ENCODE results near the gene SDHA.
A peak's percentile ranks its signal among the peaks of the same experiment; 100 is the strongest.
"Not testable (repeated sequence)": the region's sequence is repeated elsewhere in the genome, so short reads cannot be mapped to it uniquely, and the experiment has no call there.

Gene SDHA

DNA sequence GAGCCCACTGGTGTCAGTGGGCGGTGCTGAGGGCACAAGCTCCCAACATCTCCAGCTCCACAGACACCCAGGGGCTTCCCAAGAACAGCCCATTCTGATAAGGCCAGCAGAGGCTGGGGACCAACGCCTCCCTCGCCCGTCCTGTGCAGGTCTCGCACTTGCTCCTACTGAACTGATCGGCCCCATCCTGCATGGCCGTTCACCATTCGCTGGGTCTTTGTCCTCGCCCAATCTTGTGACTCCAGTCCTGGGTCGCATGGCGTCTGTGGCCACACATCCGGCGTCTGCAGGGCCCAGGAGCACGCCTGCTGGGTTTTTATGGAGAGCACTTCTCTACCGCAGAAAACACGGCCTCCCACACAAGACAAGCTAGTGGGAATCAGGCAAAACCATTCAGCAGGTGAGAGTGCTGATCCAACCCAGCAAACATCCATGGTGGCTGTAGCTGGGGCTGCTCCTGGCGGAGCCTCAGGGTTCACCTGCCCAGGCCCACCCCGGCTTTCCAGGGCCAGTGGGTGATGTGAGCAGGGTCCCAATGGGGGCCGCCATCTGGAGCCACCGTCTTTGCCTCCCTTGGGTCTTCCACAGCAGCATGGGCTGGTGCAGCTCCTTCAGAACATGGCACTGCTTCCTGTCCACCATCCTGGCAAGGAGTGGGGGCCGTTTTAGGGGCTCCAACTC is 19.5 kb upstream of the SDHA start:
- DNase-seq = no peak

DNA sequence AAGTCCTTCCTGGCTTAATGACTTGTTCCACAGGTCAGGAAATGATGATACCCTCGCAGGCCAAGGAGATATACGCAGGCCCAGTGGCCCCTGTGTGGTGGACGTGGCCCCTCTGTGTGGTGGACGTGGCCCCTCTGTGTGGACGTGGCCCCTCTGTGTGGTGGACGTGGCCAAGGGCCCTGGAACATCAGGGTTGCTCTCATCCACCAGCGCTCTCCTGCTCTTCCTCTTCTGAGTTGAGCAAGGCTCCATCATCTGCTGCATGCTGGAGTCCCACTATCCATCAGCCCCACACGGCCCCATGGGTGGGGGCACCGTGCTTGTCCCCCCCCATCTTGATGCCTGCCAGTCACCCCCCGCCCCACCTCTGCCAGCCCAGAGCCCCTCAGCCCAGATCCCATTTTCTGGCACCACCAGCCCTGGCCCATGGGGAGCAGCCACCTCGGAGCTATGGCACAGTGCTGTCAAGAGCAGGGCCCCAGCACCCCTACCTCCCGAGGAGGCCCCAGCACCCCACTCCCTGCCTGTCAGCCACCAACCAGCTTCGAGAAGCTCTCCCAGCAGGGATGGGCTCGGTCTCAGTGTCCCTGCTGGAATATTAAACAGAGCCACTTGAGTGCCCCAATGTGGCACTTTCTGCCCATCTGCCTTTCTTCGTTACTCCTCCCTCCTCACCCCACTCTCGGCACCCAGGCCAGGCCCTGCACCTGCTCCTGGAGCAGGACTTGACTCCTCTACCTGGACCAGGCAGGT is 18.7 kb upstream of the SDHA start:
- no peak for DNase-seq

DNA sequence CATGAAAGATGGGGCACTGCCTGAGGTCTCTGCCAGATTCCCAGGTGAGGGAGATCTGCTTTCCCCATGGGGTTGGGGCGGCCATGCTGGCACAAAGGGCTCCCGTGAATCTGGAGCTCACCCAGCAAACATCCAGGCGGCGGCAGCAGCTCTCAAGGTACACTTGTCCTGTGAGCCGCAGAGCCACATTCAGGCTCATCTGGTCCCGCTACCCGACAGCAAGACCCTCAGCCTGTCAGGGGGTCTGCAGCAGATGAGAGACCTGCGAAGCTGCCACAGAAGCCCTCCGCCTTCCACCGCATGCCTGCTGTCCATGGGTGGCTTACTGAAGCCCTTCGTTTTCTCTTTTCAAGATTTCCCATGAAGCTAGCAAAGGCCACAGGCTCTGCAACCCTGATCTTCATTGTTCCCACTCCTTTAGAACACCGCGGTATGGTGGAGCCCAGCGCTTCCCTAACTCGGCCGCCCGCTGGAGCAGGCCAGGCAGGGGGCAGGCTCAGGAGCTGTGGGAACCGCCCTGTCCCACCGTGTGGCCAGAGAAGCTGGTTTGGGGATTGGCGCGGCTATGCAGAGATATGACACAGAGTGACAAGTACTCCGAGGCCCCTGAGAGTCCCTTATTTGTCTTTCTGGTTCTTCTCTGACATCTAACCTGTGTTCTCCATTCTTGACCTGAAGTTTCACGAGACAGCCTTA is 18.0 kb upstream of the SDHA start:
- no peak for DNase-seq

DNA sequence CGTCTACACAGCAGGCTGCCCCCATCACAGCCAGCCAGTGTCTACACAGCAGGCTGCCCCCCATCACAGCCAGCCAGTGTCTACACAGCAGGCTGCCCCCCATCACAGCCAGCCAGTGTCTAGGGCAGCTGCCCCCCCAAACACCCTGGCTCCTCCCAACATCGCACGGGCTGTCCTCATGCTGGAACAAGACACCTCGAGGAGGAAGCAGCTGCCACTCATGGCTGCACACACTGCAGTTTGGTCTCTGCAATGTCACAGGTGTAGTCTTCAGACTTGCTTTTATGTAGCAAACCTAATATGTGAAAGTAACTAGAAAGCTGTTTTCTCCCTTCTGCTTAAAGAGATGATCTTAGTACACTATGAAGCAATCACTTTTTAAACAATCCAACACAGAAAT is 17.1 kb upstream of the SDHA start:
- no peak for DNase-seq

DNA sequence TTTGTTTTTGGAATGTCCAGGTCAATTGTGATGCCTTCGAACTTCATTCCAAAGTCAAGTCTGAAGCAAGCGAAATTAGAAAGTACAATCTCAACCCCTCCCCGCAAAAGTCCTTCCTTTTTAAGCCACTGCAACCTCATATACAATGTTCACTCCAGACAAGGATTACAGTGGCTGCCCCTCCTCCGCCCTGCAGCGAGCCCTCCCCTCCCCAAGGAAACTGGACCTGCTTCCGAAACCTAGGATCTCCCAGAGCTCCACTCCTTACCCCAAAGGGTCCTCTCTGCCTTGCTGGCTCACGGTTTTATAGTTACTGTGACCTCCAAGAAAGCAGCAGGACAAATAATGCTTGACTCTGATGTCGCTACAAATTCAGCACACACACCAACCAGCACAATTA is 16.4 kb upstream of the SDHA start:
- DNase-seq = no peak

DNA sequence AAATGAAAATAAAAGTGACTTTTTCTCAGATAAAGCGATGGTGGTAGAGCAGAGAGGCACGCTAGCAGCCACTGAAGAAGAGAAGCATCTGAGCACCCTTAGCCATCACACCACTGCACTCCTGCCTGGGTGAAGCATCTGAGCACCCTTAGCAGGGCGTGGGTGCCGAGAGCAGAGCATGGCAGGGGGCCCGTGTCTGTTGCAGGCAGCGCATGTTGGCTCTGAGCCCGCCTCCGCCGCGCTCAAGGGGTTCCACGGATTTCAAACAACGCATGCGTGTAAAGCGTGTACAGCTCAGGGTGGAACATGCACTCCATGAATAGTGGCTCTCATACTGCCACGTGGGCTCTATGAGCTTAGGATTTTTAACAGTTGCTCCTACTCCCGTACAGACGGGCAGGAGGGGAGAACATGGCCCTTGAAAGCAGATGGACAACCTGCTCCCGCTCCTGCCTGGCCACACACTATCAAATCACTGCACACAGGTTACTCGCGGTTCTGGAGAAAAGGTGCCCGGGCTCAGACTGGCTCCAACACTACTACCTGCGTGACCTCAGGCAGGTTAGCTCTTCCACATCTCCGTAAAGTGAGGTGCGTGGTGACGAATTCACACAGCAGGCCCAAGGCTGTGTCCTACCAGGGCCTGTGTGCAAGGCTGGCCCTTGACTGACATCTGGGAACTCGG is 14.7 kb upstream of the SDHA start:
- DNase-seq = no peak

DNA sequence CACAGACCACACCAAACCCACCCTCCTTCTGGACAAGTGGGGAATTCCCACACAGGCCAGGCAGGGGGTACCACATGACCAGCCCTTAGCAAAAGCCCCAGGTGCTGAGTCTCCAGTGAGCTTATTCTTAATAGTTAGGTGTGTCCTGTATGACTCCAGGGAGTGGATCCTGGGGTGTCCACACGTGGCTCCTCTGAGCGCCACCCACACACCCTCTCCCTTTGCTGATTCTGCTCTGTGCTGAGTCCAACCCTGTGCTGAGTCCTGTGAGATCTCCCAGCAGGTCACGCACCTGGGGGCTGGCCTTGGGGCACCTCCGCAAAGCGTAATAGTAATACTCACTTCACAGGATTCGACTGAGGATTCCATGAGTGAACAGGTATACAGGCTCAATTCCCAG is 14.1 kb upstream of the SDHA start:
- DNase-seq = no peak

DNA sequence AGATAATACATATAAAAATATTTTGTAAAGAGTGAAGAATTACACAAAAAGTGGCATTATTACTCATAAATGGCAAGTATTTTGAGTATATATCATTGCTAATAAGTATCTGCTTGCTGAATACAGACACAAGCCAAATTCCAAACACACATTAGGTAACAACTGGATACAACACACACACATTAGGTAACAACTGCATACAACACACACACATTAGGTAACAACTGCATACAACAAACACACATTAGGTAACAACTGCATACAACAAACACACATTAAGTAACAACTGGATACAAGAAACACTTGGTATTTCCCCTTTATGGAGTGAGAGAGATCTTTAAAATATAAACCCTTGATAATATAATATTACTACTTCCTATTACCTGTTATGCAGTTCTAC is 13.7 kb upstream of the SDHA start:
- no peak for DNase-seq

DNA sequence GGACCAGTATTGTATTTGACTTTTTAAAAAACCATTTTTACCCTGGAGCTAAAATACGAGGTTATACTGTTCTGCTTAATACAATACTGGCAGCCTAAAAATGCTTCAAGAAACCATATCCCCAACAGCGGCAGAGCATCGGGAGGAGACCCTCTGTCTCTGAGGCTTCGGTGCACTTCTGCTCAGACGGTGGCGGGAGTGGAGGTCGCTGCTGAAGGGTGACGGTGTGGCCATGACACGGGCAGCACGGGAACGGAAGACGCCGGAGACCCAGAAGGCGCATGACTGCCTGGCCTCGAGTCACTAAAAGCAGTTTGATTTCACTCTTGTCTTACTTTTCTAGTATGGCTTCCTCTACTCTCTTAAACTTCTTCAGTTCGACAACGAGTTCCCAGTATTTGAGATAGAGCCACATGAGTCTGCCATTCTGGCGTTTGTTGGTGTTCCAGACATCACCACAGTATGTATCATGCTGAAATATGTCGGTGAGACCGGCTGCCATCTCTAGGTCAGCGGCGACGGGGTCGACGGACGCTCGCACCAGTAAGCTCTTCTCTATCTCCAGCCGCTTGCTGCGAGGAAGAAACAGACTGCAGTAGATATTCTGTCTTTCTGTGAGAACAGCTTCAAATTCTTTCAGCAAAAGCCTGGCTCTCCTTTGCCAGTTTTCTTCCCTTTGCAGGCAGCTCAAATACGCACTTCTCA is 13.0 kb upstream of the SDHA start:
- no peak for DNase-seq

DNA sequence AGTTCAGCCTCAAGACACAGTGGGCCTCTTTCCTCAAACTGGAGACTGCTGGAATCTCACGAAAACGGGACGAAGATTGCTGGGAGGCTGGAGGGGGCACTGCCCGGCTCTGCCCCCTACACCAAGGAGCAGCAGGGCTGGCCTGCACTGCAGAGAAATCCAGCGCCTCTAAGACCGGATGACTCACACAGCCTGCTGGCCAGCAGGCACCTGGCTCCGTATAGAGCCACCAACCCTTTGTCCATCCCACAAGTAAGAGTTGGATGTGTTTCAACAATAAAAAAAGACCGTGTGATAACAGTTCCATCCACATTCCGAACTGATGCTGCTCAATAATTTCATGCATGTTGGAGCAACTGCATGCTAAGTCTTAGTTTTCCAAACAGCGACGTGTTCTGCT is 11.7 kb upstream of the SDHA start:
- DNase-seq = no peak

DNA sequence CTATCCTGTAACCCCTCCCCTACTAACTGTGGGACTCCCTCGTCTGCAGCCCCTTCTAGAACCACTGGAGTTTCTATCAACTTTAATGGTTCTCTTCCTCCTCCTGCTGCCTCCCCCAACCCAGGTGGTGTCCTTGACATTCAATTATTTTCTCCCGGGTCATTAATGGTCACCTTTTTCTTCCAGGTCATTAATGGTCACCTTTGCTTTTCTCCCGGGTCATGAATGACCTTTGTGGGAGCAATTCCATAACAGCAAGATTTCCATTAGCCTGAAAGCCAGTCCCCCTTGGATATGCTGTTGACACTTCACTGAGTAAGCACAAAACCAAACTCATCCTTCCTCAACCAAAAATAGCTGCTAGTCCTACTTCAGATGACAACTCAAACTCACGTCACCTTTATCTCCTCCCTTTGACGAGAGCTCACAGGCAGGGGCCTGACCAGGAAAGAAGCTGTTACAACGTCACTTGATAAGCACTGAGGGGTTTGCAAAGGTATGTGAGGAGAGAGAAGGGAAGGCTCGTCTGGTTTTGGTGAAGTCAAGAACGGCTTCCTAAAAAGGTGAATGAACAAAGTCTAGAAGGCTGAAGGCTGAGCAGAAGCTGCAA is 11.1 kb upstream of the SDHA start:
- DNase-seq = no peak

DNA sequence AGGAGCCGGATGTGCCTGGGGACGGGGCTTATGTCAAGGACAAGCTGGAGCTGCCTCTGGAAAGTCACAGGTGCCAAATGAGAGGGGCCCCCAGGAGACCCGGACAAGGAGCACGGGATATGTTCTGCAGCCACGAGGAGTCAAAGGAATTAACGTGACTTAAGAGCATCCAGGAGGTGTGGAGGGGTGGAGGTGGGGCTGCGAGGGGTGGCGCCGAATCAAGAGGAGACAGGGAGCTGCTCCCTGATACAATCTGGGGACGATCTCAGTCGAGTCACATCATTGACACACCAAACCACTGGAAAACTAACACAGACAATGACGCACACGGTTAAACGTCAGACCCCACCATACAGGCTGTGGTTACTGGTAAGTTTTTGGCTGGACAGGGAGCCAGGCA is 10.5 kb upstream of the SDHA start:
- no peak for DNase-seq

DNA sequence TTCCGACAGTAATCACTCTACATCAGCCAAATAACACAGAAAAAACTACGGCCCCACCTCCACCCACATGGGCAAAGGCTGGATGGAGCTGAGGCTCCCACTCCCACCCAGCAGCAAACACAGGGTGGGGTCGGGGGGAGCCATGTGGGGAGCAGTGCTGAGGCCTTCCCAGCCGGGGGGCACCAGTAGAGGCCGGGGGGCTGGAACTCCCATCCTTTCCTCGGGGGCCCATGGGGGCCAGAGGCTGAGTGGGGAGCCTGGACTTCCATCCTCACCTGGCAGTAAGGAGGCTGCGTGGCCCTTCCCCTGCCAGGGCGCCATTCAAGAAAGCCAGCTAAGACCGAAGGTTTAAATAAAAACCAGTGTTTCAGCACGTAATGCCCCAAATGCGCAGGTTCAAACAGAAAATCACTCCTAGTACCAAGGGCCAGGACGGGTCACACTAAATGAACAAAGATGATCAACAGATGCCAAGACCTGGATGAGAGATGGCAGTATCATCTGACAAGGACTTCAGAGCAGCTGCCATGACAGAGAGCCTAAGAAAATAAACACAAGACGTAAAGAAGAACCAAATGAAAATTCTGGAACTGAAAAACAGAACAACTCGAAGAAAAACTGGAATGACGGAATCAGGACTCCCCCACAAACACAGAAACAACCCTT is 9.5 kb upstream of the SDHA start:
- DNase-seq = no peak

DNA sequence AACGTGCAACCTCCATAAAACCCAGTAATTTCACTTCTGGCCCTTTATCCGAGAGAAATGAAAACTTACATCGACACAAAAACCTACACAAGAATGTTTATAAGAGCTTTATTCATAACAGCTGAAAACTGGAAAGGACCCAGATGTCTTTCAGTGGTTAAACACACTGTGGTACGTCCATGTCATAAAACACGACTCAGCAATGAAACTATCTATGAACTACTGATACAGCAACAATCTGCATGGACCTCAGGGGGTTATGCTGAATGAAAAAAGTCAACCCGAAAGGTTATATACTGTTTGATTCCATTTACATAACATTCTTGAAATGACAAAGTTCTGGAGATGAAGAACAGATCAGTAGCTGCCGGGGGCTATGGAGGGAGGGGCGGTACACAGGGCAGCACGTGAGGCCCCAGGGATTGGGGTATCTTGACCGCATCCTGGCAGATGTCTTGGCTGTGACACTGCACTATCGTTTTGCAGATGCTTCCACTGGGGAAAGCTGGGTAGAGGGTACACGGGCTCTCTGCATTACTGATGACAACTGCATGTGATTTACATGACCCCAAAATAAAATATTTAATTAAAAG is 4.2 kb upstream of the SDHA start:
- no peak for DNase-seq

DNA sequence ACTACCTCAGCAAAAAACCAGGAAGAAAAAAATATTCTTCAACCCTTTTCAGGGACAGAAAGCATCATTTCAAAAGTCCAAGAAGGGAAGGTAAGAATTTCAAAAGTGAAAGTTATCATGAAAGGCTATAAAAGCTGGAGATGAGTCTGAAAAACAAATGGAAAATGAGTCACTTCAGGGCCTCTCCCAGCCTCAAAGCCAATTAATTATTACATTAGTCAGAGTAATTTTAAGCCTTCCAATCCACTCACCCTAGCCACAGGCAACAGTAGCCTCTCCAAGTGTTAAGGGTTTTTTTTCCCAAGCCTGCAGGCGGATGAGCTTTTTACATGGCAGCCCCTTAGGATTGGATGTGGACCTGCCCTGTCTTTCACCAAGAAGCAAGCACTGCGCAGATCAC is 2.9 kb upstream of the SDHA start:
- DNase-seq = not testable (repeated sequence)

DNA sequence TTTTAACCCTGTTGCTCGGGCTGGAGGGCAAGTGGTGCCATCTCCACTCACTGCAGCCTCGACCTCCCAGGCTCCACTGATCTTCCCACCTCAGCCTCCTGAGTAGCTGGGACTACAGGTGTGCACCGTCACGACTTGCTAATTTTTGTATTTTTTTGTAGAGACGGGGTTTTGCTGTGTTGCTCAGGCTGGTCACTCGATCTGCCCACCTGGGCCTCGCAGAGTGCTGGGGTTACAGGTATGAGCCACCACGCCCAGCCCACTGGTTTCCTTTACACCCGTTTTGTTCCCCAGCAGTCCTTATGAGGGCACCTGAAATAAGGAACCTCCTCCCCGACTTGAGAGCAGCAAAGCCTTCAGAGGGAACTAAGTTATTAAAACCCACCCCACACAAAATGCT is 2.0 kb upstream of the SDHA start:
- DNase-seq = not testable (repeated sequence)

DNA sequence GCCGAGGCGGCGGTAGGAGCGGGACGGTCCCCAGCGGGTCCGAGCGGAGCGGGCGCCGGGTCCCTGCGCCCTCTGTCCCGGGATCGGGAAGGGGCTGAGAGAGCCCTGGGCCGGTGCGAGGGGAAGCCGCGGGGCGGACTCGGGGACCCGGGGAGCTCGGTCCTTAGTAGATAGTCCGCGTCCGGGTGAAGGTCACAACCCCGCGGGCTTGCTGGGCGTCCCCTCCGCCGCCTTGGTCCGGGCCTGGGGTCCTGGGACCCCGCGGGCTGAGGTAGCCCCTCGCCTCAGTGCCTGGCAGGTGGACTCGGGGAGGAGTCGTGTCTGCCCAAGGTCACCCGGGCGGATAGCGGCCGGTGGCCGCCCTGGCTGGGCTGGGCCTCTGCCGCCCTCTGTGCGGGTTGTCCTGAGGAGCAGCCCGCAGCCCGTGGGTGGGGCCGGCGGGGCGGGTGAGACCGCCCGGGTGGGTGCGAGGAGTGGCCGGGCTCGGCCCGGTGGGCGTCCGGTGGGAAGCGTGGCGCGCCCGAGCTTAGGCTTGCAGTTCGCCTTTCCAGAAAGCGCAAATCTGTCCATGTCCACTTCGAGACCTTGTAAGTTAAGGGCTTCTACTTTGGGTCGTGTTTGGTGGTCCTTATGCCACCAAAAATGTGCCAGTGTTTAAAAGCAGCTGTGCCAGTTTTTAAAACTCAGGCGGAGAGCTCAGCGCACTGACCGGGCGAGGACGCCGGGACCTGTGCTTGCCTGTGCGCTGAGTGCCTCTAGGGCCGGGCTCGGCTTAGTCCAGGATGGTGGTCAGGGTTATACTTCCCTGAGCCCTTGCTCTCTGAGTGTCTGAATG is 554 bp downstream of the SDHA start:
- peak; percentile 36 for DNase-seq

DNA sequence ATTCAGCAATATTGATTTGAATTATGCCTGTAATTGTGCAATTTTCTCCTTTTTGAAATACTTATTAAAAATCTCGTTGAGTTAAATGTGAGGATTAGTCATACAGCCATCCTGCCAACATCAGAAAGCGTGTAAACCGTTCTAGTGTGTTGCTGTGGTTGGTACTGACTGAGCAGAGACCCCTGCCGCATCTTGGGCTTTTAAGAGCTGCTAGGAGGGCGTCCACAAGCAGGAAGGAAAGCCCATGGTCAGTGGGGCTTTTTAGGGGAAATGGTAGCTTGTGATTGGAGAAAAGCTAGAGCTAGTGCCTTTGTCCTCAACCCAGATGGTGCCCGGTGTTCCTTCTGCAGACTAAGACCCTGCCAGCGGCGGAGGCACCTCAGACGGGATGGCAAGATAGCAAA is 1.3 kb downstream of the SDHA start:
- DNase-seq = peak; percentile 29

DNA sequence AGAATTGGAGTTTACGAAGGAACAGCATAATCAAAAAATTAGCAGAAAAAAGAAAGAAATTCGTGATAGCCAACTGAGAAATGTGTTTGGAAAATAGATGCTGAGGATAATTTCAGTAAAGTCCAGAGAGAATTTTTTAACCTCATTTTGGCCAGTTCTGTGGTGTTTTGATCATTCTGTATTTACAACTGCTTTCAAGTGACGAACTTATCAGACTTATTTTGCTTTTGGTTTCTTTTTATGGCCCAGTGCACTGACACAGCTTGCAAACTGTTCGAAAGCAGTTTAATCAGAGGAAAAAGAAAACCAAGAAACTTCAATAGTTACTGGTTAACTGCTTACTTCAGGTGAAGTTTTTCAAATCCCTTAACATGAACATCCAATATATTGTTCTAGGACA is 1.9 kb downstream of the SDHA start:
- no peak for DNase-seq

DNA sequence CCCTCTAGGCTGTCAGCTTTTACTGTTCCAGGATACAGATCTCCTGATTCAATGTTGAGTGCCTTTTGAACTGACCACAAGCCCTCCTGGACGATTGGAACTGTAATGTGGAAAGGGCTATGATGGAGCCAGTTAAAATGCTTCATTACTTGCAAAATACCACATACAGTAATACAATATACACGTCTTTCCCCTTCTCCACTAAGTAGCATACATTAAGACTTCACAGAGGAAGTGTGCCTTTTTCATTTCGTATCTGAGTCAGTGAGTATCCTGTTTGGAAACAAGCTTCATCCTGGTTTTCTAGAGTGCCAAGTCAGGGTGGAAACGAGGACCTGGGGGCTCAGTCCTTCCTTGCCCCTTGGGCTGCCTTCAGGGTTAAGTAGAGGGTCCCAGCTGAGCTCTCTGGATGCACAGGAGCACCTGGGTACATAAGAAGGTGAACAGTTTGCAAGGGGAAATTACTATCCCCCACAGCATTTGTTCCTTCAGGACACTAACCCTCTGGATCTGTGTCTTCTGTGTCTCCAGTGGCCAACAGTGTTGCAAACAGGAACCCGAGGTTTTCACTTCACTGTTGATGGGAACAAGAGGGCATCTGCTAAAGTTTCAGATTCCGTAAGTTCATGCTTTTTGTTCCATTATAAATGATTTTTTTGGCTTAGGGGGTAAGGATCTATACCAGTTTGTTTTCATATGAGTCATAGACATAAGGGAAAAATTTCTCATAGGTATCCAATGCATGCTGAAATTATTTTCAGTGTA is 5.0 kb downstream of the SDHA start:
- not testable (repeated sequence) for DNase-seq
